Stimulated activated CD8-positive, alpha-beta memory T cell treated with anti-CD3 and anti-CD28 coated beads, Interleukin-4, amount 100 ng/mL, for 4 hours (primary cell): ENCODE results near the gene ACSBG1.

ENCODE experiments used
- DNase-seq, 2 donors: peaks; one replicate each; pipeline ENCODE4 v3.0.0-alpha.2; 2020; ENCODE audit warnings: low read depth in 2 of 2, low spot score in 1 of 2

Gene ACSBG1

GRCh38 chr15:78133801-78134200 lies 100.6 kb downstream of the ACSBG1 start:
- no peak for DNase-seq

GRCh38 chr15:78131295-78132061 lies 102.9 kb downstream of the ACSBG1 start, which contains the start of gene CIB2:
Gene CIB2, minus strand, starts transcription at chr15:78131445. Its CDS starts 230 bp downstream, at chr15:78131215.
- peak in 1 of 2 donors; percentile 60 for DNase-seq

- DNase-seq, result no peak
These were observed 103.7 kb downstream of the ACSBG1 start for GRCh38 chr15:78130466-78131294.

GRCh38 chr15:78129751-78130287 lies 104.5 kb downstream of the ACSBG1 start:
- no peak for DNase-seq

GRCh38 chr15:78129077-78129750 lies 105.2 kb downstream of the ACSBG1 start:
- no peak for DNase-seq

GRCh38 chr15:78127882-78128281 lies 106.5 kb downstream of the ACSBG1 start:
- no peak for DNase-seq

- DNase-seq, result no peak
These were observed 109.1 kb downstream of the ACSBG1 start for GRCh38 chr15:78125267-78125666.

GRCh38 chr15:78120523-78120922 lies 113.8 kb downstream of the ACSBG1 start:
- no peak for DNase-seq
